Ishikawa (cell line): ENCODE results near the gene BARHL2.

Experiments used
- CEBPB ChIP-seq: IDR thresholded peaks from 2 replicates; pipeline ENCODE4 v1.6.1; 2012
- CREB1 ChIP-seq: IDR thresholded peaks from 2 replicates; pipeline ENCODE4 v1.6.1; 2012; ENCODE audit warnings: low read depth
- EGR1 ChIP-seq: IDR thresholded peaks from 2 replicates; pipeline ENCODE4 v1.6.1; 2012
- EP300 ChIP-seq: IDR thresholded peaks from 2 replicates; pipeline ENCODE4 v1.6.1; 2012; ENCODE audit warnings: borderline replicate concordance
- FOXM1 ChIP-seq: IDR thresholded peaks from 2 replicates; pipeline ENCODE4 v1.6.1; 2012; ENCODE audit warnings: low read depth, borderline replicate concordance
- RAD21 ChIP-seq: IDR thresholded peaks from 2 replicates; pipeline ENCODE4 v1.6.1; 2012; ENCODE audit warnings: low read depth
- TAF1 ChIP-seq: IDR thresholded peaks from 2 replicates; pipeline ENCODE4 v1.6.1; 2012; ENCODE audit warnings: low read depth, mild to moderate bottlenecking
- TCF12 ChIP-seq: IDR thresholded peaks from 2 replicates; pipeline ENCODE4 v1.6.1; 2012; ENCODE audit warnings: low read depth
- YY1 ChIP-seq: IDR thresholded peaks from 2 replicates; pipeline ENCODE4 v1.6.1; 2012; ENCODE audit warnings: low read depth
- TF ChIP-seq, protein P1 (sequence below): IDR thresholded peaks from 2 replicates; pipeline ENCODE4 v1.6.1; 2012
- TF ChIP-seq, protein P2 (sequence below): IDR thresholded peaks from 2 replicates; pipeline ENCODE4 v1.6.1; 2012; ENCODE audit warnings: low read depth, mild to moderate bottlenecking
- TF ChIP-seq, protein P3 (sequence below): IDR thresholded peaks from 2 replicates; pipeline ENCODE4 v1.6.1; 2012

DNA sequence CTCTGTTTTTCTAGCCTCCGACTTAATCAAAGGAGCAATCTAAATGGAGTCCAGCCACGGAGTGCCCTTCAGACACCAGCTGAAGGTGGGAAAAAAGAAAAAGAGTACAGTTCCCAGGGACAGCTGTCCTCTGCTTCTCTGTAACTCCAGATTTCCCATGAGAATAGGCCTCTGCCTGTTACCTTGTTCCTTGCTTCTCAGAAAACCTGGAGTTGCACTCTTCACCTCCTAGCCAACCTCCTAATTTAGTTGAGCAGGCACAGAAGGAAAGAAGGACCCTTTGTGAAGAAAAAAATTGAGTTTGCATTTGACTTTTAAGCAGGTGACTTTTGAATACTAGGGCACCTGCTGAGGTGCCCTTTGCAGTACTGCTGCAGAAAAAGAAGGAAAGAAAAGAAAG lies 8.3 kb downstream of the BARHL2 start:
- no peak for TF ChIP-seq YY1
- TF ChIP-seq, protein P1, sequence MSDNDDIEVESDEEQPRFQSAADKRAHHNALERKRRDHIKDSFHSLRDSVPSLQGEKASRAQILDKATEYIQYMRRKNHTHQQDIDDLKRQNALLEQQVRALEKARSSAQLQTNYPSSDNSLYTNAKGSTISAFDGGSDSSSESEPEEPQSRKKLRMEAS = no peak
- no peak for TF ChIP-seq FOXM1
- TF ChIP-seq CEBPB = no peak
- TF ChIP-seq RAD21 = no peak
- no peak for TF ChIP-seq EGR1
- TF ChIP-seq, protein P2, sequence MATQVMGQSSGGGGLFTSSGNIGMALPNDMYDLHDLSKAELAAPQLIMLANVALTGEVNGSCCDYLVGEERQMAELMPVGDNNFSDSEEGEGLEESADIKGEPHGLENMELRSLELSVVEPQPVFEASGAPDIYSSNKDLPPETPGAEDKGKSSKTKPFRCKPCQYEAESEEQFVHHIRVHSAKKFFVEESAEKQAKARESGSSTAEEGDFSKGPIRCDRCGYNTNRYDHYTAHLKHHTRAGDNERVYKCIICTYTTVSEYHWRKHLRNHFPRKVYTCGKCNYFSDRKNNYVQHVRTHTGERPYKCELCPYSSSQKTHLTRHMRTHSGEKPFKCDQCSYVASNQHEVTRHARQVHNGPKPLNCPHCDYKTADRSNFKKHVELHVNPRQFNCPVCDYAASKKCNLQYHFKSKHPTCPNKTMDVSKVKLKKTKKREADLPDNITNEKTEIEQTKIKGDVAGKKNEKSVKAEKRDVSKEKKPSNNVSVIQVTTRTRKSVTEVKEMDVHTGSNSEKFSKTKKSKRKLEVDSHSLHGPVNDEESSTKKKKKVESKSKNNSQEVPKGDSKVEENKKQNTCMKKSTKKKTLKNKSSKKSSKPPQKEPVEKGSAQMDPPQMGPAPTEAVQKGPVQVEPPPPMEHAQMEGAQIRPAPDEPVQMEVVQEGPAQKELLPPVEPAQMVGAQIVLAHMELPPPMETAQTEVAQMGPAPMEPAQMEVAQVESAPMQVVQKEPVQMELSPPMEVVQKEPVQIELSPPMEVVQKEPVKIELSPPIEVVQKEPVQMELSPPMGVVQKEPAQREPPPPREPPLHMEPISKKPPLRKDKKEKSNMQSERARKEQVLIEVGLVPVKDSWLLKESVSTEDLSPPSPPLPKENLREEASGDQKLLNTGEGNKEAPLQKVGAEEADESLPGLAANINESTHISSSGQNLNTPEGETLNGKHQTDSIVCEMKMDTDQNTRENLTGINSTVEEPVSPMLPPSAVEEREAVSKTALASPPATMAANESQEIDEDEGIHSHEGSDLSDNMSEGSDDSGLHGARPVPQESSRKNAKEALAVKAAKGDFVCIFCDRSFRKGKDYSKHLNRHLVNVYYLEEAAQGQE = no peak
- TF ChIP-seq TAF1 = no peak
- TF ChIP-seq EP300 = no peak
- no peak for TF ChIP-seq CREB1
- no peak for TF ChIP-seq TCF12
- TF ChIP-seq, protein P3, sequence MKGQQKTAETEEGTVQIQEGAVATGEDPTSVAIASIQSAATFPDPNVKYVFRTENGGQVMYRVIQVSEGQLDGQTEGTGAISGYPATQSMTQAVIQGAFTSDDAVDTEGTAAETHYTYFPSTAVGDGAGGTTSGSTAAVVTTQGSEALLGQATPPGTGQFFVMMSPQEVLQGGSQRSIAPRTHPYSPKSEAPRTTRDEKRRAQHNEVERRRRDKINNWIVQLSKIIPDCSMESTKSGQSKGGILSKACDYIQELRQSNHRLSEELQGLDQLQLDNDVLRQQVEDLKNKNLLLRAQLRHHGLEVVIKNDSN = no peak
